Measurements from ENCODE around the gene POLE.

POLE gene

DNA sequence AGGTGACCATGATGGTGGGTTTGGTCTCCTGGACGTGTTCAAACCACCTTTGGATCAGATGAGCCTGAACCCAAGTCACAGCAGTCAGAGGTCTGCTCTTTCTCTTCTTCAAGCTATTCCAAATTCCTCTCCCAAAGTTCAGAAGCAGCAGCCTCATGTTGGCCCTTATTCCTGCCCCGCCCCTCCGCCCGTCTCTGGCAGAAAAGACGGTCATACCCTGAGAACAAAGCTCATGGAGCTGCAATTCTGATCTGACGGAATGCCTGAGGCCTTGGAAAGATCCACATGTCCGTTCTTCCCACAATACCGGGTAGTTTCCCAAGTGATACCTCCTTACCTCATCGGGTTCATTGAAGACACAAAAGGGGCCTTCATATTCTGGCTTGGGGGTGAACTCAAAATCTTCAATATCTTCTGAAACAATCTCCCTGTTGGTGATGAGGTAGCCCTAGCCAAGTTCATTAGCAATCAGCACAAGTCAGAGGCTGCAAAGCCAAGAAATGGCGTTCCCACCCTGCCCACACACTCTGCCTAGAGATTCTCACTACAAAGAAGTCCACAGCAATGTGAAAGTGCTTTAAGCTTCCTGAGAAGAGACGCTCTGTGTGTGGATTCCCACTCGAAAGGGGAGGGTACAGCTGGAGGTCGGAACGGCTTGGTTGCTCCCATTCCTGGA, 11.2 kb downstream of the POLE start:
- DNase-seq, result no peak

- no peak for DNase-seq
These were observed 12.6 kb downstream of the POLE start for GRCh38 chr12:132674561-132674960.

DNA sequence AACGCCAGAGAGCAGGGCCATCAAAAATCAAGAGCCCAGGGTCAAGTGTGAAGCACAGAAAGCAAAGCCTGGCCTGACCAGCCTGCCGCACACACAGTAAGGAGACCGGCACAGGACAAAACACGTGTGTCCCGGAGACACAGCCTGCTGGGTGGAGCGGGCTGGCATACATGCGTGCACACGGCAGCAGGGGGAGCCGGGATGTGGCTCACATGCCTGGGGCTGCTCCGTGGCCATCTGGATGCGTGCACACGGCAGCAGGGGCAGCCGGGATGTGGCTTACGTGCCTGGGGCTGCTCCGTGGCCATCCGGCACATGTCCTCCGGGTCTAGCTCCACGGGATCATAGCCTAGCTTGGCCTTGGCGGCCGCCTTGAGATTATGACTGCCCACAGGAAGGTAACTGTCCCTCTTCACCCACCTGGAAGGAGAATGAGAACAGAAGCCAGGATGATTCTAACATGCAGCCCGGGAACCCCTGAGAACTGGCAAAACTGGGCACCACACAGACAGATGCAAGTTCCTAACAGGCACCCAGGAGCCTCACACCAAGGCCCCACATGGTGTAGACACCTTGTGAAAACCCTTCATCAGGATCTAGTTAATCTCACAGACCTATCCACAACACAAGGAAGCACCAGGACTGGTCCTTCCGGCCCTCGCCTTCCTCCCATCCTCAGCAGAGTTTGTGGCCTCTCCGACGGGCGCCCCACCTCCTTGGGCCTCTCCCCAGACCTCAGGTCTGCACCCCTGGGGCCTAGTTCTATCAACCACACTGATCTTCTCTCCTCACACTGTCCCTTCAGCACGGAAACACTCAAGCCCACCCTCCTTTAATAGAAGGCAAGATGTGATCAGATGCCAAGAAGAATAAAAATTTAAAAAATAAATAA, 13.6 kb downstream of the POLE start:
- DNase-seq, result no peak

- DNase-seq, result no peak
These were observed 14.5 kb downstream of the POLE start for GRCh38 chr12:132672678-132673077.

DNA sequence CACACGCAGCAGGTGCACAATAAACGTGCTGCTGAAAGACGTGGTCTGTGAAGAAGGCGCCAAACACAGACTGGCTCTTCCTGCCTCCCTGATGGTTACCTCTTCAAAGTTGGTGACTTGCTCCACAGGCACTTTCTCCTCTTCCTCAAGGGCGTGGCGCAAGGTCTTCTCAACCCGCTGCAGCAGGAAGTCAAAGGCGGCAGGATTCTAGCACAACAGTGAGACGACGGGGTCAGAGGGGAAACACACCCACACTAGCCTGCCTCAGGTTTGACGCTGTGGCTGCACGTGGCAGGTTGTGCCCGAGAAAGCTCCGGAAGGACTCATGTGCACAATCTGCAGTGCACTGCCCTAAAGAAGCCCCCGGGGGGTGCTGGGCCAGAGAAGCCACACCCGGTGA, 15.0 kb downstream of the POLE start:
- no peak for DNase-seq

DNA sequence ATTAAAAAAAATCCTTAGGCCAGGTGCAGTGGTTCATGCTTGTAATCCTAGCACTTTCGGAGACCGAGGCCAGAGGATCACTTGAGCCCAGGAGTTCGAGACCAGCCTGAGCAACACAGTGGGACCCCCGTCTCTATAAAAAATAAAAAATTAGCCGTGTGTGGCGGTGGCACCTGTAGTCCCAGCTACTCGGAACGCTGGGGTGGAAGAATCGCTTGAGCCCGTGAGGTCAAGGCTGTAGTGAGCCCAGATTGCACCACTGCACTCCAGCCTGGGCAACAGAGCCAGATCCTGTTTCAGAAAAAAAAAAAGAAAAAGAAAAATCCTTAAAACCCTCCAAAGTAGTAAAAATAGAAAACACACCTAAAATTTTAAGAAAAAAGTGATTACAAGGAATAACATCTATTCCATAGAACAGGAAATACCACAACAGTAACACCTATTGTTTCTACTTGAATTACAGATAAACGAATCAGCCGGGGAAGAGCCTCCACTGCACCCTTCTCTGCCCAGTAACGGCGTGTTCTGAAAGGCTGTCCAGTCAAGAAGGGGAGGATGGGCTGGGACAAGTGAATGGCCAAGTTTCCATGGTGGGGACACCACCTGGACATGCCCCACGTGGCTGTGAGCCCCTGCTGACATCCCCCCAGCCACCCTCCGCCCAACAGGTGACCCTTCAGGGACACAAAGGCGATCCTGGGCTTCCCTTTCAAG, 17.8 kb downstream of the POLE start:
- DNase-seq, result no peak

- no peak for DNase-seq
These were observed 18.7 kb downstream of the POLE start for GRCh38 chr12:132668191-132669088.

- DNase-seq, result no peak
These were observed 21.3 kb downstream of the POLE start for GRCh38 chr12:132665794-132666193.

GRCh38 chr12:132665149-132665491, 22.0 kb downstream of the POLE start:
- DNase-seq, result no peak

GRCh38 chr12:132664206-132665148, 22.7 kb downstream of the POLE start:
- DNase-seq, result no peak

DNA sequence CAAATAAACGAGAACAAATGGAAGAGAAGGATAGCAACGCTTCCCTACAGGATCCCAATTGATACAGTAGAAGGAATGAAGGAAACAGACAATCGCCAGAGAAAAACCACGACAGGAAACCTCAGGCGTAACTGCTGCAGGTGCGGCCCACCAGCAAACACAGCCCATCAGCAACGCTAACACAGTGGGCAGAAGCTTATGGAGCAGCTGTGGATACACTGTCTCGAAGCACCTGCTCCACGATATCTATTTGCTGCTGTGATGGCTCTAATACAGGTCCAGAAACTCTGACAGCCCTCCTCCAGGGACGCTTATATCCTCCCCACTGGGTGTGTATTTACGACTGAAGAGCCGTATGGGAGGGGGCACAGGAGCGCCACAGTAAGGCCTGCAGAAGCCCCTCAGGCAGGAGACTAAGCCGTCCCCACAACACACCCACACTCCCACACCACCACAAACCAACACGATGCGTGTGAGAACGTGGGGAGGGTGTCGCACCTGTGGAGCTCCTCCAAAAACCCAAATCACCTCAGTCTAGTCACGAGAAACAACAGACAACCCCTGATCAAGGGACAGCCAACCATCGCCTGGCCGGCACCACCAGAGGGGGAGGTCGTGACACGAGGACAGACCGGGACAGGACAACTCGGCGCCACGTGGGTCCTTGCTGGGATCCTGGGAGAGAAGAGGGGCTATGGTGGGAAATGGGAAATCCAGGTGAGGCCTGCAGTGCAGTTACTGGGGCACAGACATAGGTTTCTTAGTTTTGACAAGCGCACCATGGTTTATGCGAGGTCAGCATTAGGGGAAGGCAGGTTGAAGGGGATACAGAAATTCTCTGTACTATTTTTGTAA, 24.0 kb downstream of the POLE start:
- no peak for DNase-seq

GRCh38 chr12:132661972-132662371, 25.2 kb downstream of the POLE start:
- no peak for DNase-seq

DNA sequence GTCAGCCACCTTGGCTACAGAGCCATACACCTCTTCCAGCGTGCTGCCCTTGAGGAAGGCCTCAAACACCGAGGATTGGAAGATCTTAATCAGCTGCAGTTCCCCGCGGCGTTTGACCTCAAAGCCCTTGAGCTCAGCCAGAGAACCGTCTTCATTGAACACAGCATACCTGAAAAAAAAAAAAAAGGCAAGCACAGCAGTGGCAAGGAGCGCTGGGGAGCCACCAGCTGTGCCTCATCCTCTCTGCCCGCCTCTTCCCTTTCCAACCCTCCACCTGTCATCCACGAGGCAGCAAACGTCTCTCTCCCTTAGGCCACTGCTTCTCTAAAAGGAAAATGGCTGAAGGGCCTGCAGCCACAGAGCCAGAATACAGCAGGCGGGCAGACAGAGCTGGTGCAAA, 26.1 kb downstream of the POLE start:
- DNase-seq, result no peak

GRCh38 chr12:132660052-132660451, 27.1 kb downstream of the POLE start:
- no peak for DNase-seq

DNA sequence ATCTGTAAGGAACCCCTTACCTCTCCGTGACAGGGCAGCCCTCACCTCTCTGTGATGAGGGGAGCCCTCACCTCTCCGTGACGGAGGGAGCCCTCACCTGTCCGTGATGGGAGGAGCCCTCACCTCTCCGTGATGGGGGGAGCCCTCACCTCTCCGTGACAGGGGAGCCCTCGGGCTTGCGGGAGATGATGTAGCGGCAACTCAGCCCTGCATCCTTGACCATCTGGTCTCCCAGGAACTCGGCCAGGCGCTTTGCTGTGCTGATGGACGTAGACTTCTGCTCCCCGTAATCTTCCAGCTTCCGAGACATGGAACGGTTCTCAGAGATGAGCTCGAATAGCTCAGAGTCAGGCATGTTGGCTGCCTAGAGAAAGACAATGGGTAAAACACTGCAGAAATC, 28.0 kb downstream of the POLE start:
- DNase-seq, result no peak

DNA sequence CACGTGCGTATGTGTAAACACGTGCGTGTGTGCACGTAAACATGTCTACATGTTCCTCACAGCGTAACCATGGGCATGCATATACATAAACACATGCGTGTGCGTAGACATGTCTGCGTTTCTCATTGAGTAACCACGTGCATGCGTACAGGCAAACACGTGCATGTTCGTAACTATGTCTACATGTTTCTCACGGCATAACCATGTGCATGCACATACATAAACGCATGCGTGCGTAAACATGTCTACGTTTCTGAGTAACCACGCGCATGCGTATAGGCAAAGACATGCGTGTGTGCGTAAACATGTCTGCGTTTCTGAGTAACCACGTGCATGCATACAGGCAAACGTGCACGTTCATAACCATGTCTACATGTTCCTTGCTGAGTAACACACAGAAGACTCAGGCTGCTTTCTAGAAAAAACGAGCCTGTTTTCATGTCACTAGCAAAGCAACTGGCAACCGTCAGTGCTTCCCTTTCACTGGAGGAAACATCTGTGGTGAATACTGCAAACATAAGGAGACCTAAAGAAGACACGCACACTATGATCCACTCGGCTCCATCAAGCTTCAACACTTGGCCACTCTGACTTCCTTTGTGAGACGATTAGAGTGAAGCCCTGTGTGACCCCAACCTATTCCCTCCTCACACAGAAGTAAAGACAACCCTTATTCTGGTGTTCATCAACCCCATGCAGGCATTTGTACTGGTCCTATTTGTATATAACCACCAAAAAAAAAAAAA, 28.8 kb downstream of the POLE start:
- no peak for DNase-seq

GRCh38 chr12:132657004-132657727, 30.0 kb downstream of the POLE start:
- DNase-seq, result no peak

- no peak for DNase-seq
These were observed 33.4 kb downstream of the POLE start for GRCh38 chr12:132653567-132654290.
